GM19239 (cell line): ENCODE results near the gene CNOT6L.
"Not testable (repeated sequence)": the region's sequence is repeated elsewhere in the genome, so short reads cannot be mapped to it uniquely, and the experiment has no call there.

Experiments
- DNase-seq: peaks from one replicate; pipeline ENCODE4 v3.0.0; 2011; ENCODE audit warnings: low spot score; ENCODE audit not compliant: insufficient read length
- FAIRE-seq: peaks from 2 replicates; lab custom pipeline; 2011; peaks lifted over from hg19 to GRCh38; lab: Jason Lieb, UNC

Gene CNOT6L

DNA sequence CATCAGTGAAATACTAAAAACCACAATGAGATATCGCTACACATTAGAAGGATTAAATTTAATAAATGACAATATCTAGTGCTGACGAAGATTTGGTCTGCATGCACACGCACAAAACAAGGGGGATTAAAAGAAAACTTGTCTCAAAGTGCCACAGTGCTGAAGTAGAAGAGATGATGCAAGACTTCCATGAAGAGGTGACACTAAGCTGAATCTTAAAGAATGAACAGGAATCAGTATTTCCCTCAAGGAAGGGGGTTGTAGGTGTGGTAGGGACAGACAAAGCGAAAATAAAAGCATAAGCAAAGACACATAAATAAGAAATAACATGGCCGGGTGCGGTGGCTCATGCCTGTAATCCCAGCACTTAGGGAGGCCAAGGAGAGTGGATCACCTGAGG lies 33.5 kb downstream of the CNOT6L start:
- DNase-seq, result no peak
- FAIRE-seq, result no peak

DNA sequence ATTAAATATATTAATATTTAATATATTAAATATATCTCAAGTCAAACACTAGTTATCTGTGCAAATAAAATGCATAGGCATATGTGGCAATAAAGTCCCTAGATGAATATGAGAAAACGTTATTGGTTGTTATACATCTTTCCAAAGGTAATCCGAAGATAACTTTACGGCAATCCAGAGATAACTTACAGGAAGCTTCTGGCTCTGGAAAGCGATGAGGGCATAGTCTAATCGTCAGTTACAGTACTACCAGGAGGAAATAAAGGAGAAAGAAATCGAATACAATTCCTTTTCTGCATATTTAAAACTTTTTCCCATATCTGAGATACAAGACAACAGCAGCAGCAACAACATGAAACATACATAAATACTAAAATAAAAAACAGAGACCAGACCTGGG lies 35.3 kb downstream of the CNOT6L start:
- FAIRE-seq (no peak), DNase-seq (no peak)

DNA sequence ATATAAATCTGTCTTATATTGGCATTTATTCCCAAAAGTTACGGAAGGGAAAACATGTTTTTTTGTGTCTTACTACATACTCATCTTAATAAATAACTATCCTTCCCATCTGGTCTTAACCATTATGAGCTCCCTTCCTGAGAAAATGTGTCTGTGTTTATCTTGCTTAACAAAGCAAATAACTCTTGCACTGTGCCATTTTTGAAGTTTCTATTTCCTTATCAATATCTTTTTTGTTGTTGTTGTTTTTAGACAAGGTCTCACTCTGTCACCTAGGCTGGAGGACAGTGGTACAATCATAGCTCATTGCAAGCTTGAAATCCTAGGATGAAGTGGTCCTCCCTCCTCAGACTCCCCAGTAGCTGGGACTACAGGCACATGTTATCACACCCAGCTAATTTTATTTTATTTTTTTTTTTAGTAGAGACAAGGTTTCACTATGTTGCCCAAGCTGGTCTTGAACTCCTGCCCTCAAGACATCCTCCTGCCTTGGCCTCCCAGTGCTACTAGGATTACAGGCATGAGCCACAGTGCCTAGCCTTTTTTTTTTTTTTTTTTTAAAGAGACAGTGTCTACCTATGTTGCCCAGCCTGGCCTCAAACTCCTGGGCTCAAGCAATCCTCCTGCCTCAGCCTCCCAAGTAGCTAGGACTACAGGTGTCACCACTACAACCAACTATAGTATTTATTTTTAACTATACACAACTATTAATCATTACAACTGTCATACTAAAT lies 36.9 kb downstream of the CNOT6L start:
- FAIRE-seq (no peak), DNase-seq (no peak)

DNA sequence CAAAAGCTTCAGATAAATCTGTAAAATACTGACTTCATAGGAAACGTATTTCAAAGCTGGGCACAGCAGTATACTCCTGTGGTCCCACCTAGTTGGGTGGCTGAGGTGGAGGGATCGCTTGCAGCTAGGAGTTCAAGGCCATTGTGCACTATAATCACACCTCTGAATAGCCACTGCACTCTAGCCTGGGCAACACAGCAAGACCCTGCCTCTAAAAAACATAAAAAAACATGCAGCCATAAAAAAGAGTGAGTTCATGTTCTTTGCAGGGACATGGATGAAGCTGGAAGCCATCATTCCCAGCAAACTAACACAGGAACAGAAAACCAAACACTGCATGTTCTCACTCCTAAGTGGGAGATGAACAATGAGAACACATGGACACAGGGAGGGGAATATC lies 38.4 kb downstream of the CNOT6L start:
- not testable (repeated sequence) for FAIRE-seq, DNase-seq

DNA sequence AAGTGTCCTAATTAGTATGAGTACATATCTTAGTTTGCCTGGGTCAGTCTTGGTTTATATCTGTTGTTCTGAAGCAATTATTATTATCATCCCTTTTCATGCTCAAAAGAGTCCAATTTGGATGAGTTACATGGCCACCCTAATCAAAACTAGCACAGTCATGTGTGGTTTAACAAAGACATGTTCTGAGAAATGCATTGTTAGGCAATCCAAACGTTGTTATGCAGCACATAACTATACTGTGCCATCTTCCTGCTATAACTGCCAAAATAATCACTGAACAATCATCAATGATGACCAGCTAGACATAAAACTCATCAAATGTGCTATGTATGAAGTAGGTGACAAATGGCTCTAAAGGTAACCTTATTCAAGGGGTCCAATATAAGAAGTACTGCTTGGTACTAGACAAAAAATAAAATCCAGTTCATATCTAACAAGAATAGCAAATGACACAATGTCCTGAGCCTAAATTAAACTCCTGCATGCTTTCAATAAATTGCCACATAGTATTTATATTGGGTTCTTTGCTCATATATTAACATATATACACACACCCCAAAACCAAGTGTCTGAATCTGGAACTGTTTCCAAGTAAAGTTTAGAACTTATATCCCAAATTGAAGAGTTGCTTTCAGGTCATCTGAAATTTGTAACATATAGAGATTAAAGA lies 41.9 kb downstream of the CNOT6L start:
- DNase-seq (no peak), FAIRE-seq (no peak)

DNA sequence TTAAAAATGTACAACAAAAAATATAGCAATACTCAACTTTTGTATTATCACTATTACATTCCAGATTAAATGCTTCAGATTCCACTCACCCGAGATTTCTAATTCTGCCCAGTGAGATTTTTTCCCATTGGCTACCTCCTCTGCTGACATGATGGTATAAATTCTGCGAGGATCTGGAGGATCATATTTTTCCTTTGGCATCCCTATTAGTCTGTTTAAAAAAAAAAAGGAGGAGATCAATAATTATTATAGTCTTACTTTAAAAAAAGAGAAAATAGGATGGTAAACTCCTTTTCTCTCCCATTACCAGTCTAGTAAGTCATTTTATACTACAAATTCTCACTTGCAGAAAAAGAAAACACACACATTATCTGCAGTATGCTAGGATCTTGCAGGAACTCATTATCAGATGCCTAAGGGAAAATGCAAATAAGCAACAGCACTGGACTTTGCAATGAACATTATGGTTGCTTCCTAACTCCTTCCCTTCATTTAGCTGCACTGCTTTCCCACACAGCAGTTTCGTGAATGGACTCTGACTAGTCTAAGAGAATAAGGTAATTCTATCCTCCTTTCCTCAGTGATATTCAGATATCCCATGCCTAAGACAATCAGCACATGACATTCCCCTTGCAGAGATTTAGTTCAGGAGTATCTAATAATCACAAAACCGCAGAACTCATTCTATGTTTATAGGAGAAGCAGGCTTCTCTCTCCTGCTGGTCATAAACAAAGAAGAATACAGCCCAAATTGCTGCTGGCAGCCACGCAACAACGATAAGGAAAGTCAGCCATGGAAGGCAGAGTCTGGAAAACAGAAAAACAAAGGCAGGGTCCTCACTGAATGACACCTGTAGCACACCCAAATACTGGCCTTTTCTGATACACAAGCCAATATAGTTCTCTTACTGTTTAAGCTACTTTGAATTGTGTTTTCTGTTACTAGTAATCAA lies 42.7 kb downstream of the CNOT6L start:
- no peak for DNase-seq

DNA sequence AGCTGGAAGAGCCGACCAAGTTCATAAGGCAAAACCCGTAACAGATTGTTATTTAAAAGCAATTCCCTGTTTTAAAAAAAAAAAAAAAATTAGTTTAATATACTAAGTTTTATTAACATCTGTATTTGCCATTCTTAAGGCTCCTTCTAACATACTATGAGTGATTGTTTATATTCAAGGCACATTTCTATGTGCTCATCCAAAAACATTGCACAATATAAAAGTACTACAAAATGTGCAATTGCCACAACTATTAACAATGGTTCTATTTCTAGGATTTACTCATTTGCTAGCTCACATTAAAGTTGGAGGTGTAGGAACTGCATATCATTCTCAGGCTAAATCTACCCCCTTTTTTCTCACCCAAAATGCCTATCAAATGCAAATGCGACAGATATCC lies 46.1 kb downstream of the CNOT6L start:
- DNase-seq (no peak), FAIRE-seq (no peak)

More for the DNA sequence above, 42.7 kb downstream of the CNOT6L start:
- FAIRE-seq, result no peak

DNA sequence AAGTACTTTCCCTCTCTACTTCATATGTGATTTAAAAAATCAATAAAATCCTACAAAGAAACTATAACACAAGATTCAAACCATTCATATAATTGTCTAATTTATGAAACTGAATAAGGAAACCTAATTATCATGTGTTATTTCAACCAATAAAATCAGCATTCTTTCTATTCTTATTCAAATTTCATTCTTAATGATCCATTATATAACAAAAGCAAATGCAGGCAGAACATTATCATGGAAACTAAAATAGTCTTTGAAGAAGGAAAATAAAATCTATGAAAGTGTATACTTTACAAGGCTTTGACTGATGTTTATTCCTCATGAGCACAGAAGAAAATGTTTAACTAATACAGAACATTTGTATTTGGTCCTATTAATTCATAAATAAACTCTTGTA lies 47.6 kb downstream of the CNOT6L start:
- DNase-seq, result no peak
- no peak for FAIRE-seq

DNA sequence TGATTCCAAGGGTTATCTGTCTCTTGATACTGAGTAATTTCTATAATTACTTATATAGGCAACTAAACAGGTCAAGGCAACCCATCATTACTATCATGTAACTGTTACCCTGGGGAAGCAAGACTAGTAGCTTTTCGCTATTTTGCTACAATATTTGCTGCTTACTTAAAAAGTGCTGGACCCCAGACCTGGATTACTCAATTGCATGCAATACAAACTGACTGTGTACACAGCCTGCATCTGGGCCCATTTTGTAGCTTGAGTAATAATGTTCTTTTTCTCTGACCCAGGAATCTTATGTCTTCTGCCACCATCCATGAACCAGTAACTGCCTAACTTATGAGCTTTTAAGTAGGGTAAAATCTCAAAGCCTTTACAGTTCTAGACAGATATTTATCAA lies 53.4 kb downstream of the CNOT6L start:
- no peak for FAIRE-seq

DNA sequence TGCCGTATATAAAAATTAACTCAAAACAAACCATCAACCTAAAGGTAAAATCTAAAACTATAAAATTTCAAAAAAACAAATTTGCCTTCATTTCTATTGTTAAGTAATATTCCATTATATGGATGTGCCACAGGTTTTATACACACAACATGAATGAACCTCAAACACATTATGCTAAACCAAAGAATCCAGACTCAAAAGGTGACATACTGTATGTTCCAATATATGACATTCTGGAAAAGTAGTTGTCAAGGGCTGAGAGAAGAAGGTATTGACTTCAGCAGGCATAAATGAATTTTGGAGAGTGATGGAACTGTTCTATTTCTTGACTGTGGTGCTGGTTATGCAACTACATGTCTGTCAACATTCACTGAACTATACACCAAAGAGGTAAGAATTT lies 56.6 kb downstream of the CNOT6L start:
- FAIRE-seq (no peak), DNase-seq (no peak)

More for the DNA sequence above, 53.4 kb downstream of the CNOT6L start:
- no peak for DNase-seq

DNA sequence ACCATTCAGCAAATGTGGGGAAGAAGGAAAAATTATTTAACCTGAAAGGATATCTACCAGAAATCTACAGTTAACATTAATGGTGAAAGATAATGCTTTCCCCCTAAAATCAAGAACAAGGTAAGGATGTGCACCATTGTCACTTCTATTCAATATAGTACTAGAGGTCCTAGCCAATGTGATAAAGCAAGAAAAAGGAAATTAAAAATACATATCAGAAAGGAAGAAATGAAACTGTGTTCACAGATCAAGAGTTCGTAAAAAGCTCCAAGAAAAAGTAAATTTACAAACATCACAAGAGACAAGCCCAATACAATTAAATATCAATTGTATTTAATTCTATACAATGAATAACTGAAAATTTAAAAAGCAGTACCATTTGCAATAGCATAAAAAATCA lies 57.6 kb downstream of the CNOT6L start:
- no peak for DNase-seq
- no peak for FAIRE-seq

DNA sequence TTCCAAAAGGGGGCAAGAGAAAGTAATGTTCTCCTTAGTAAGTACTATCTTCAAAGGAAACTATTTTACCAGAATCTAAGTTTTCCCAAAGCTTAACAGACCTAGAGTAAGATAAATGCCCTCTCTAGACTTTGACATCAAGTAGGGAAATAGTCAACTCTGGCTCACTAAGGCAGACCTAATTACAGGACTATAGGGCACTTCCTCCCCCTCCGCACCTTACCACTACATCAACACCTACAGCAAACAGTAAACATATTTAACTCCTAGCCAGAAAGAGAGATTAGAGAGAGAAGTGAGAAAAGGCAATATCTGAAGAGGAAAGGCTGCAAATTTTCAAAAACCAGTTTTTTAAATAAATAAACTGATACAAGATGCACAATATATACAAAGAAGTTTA lies 60.4 kb downstream of the CNOT6L start:
- DNase-seq (no peak), FAIRE-seq (no peak)

DNA sequence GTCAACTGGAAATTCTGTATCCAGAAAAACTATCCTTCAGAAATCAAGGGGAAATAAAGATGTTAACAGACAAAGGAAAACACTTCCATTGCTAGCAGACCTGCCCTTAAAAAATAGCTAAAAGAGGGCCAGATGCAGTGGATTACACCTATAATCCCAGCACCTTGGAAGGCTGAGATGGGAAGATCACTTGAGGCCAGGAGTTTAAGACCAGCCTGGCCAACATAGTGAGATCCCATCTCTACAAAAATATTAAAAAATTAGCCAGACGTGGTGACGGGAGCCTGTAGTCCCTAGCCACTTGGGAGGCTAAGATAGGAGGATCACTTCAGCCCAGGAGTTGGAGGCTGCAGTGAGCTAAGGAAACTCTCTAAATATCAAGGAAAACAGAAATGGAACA lies 67.4 kb downstream of the CNOT6L start:
- DNase-seq, result no peak
- no peak for FAIRE-seq

DNA sequence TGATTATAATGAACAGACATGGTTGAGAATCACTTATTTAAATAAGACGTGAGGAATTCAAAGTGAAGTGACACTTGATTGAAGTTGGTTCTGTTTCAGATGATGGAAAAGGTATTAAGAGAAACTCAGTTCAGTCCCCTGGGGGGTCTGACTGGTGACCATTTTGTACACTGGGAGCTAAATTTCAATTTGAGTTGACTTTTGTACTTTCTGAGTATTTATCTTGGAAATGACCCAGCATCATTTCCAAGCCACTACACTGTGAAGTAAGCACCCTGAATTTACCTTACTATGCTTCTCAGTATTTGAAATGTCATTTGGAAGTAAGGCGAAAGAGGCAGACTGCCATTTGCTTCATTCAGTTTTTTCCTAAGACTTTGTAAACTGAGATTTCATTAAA lies 73.4 kb downstream of the CNOT6L start:
- FAIRE-seq (no peak), DNase-seq (no peak)

DNA sequence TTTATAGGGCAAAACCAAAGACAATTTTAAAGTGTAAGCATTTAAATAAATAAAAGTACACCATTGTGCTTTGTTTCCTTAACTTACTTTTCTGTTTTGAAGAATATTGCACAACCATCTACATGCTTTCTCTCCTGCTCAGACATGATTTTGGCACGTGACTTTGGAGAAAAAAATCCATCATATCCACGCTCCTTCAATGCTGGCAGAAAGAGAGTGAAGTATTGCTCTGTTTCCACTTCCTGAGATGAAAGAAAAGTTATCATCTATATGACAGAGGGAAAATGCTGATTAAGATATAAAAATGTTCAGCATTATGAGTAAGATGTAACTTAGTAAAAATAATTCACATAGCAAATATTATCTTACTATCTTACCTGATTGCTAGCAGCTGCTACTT lies 77.1 kb downstream of the CNOT6L start:
- FAIRE-seq (peak; percentile 11), DNase-seq (no peak)

DNA sequence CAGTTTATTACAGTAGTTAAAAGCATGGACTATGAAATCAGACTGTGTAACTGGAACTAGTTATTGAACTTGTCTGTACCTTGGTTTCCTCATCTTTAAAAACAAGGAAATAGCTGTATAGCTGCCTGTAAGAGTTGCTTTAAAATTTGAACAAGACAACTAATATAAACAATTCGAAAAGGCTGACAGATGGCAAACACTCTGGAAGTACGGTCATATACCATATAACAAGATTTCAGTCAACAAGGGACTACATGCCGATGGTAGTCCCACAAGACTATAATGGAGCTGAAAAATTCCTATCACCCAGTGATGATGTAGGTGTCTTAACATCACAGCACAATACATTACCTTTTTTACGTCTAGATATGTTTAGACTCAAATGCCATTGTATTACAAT lies 78.7 kb downstream of the CNOT6L start:
- FAIRE-seq, result no peak
- no peak for DNase-seq

DNA sequence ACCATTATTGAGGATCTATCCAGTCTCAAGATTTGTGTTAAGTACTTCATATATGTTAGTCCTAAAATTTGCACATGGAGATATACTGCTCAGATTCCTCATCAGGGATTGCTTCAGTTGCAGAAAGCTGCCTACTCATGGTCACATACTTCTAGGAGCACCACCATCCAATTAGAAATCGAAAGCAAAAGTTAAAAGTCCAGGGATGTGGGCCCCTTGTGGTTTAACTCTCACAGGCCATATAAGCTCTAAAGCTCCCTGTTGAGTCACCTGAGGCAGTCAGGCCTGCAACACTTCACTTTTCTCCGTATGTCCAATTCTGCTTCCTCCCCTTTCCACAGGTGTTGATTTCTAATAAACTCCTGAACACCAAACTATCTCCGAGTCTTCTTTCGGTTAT lies 84.2 kb downstream of the CNOT6L start:
- peak; percentile 80 for FAIRE-seq
- DNase-seq, result peak; percentile 42

DNA sequence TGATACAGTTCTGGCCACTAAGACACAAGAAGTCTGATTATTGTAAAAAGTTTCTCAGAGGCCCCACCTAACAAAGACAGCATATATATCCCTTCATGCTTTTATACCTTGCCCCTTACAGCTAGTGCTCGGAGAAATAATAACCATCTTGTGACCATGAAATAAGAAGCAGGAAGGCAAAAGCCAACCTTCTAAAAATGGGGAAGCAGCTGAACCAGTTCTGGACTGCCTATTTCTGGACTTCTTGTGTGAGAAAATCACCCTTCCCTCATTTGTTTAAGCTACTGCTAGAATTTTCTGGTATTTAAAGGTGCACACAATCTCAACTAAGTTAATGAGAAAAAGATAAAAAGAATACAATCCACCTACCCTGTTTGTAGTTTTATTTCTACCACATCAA lies 87.5 kb downstream of the CNOT6L start:
- FAIRE-seq (no peak), DNase-seq (no peak)

DNA sequence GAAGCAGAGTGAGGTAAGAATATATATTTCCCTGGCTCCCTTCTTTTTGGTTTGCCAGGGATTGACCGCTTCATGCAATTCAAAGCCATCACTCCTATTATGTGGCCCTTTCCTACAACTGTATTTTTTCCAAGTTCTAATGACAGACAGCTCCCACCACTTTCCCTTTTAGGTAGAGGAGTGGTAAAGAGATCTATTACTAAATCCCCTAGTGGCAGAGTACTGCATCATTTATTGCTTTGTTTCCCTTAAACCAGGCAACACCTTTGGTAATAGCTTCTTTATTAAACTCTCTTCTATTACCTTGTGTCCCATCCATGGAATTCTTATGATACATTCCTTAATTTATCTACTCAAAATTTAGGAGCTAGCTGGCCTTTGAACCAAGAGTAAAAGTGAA lies 90.7 kb downstream of the CNOT6L start:
- no peak for FAIRE-seq

DNA sequence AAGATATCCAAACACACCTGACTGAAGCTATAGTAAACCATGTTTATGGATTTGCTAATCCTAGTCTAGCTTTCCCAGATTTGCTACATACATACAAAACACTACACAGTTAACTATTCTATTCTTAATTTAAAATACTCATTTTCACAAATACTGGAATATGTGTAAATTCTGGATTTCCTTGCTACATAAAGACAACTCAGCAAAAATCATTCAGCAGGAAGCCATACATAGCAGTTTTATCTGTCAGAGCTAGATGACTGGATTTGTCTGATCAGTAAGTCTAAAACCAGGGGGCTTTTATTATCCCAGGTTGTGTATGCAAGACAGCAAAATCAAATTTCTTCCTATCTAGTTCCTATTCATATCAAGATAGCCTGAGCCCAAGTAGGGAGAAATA lies 98.1 kb downstream of the CNOT6L start:
- DNase-seq (no peak), FAIRE-seq (no peak)

More for the DNA sequence above, 90.7 kb downstream of the CNOT6L start:
- no peak for DNase-seq

DNA sequence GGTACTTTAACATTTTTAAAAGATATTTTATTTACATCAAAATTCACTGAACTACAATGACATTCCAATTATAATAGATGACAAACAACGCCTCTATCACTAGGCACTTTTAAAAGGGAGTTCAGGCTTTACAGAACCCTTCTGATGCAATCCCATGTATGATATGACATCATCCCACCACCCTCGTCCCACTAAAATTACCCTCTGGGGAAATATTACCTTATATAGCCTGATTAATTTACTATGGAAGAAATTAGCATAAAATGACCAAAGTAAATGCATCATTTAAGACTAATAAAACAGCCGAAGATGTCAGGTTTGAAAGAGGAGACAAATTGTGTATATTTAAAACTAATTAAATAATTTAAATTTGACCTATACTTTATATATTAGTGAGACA lies 100.7 kb downstream of the CNOT6L start:
- DNase-seq, FAIRE-seq: not testable (repeated sequence)
